T1000 (cell line): ENCODE results near the gene GABBR2.

ENCODE experiments used
- DNase-seq: peaks from one replicate; lab custom pipeline; 2025; ENCODE audit warnings: mixed read lengths; lab: John Stamatoyannopoulos, UW

GABBR2 gene

DNA sequence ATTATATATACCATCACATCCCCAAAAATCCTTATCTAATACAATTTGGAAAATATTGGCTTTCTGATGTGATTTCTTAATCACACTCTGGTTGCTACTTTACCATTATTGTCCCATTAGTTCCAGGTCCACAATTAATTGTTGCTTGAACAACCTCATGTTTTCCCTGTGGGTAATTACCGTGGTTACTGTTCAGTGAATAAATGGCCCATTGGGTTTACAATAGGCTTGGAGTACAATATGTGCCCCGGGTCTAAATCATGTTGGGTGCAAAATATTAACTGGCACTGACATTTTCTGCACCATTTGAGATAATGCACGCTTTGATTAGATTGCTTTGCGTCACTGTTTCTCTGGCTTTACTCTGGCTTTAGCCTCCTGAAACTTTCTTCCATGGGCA lies 163.7 kb downstream of the GABBR2 start:
- no peak for DNase-seq

- DNase-seq: no peak
Measured at GRCh38 chr9:98541684-98542230, 167.0 kb downstream of the GABBR2 start.

DNA sequence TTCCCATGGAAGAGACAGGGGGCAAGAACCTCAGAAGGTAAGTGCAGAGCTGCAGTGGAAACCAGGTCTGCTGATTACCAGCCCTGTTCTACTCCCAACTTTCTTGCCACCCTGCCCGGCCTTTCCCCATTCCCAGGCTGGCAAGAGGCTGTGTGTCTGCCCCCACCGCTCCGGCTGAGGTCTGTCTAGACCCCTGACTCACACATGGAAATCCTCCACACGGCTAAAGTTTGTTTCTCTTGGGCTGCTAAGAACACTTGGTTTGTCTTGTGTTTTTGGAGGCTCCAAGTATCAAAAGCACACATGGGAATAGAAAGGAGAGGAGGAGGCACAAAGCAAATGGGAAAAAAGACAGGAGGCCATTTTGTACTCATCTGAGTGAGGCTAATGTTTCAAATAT lies 168.3 kb downstream of the GABBR2 start:
- no peak for DNase-seq

DNA sequence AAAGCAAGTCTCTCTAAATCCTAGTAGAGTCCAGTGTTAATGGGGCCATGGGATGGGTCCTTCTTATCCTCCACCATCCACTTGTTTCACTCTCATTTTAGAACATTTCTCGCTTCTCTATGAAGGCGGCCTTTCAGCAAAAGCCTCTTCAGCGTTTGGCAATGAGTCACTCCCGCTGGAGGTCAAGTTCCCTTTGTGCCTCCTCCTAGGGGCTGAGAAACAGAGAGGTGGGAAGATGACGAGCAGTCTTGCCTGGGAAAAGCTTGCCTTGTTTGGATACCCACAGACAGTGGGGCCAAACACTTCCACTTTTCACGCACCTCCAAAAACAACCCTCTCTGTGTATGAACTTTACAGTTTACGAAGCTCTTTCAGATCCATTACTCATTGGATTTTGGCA lies 168.8 kb downstream of the GABBR2 start:
- no peak for DNase-seq

DNA sequence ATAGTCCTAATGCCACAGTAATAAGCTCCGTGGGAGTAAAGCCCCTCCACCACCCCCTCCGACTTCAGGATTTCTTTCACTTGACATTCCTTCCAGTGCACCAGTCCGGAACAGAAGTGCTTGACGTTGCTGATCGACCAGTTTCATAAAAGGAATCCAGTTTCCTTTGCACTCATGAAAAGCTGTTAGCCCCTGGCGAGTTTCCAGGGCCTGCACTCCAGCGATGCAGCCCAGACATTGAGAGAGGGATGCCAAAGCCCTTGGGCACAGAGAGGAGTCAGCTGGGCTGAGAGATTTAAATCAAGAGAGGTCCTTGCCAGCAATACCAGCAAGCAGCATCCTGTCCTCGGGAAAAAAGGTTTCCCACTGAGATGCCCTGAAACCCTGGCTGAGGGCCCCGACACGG lies 170.1 kb downstream of the GABBR2 start:
- DNase-seq: no peak

- DNase-seq: no peak
Measured at GRCh38 chr9:98538203-98538602, 170.5 kb downstream of the GABBR2 start.

DNA sequence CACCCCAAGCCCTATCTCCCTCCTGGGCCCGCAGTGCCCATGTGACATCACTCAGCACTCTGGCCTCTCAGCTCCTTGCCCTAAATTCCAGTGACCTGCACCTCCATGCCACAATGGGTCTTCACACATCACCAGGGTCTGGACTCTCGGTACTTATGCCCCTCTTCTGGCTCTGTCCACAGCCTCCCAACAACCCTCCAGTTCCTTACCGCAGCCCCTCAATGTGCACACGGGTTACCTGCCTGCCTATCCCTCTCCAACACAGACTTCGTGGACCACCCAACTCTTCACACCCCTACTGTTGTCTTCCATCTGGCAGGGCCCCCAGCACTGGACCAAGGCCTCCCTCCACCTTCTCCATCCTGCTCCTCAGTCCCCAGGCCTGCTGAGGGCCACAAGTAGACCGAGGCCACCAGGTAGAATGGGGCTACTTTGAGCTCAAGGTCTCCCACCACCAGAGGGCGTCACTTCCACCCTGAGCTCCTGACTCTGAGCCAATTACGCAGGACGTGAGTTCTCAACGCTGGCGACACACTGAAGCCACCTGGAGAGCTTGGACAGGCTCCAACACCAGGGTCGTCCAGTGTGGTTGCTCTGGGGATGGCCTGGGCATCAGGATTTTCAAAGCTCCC lies 172.1 kb downstream of the GABBR2 start:
- DNase-seq: no peak

GRCh38 chr9:98533866-98534265 lies 174.9 kb downstream of the GABBR2 start:
- no peak for DNase-seq

DNA sequence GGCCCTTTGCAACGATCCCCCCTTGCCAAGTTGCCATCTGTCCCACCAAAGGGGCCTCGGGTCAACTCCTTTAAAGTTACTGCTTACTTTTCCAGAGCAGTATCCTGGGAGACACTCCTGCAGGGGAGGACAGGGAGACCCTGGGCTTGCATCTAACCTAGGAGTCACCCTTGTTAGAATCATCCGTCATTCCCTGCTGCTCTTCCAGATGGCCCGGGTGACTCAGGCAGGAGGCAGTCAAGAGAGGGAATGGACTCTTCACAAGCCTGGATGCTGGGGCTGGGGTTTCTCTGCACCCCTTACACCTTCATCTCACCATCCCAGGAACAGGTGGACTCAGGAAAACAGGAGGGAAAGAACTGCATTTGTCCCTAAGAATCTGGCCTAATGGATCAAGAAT lies 175.6 kb downstream of the GABBR2 start:
- DNase-seq: no peak

GRCh38 chr9:98532574-98532973 lies 176.2 kb downstream of the GABBR2 start:
- no peak for DNase-seq

GRCh38 chr9:98532147-98532546 lies 176.6 kb downstream of the GABBR2 start:
- no peak for DNase-seq

DNA sequence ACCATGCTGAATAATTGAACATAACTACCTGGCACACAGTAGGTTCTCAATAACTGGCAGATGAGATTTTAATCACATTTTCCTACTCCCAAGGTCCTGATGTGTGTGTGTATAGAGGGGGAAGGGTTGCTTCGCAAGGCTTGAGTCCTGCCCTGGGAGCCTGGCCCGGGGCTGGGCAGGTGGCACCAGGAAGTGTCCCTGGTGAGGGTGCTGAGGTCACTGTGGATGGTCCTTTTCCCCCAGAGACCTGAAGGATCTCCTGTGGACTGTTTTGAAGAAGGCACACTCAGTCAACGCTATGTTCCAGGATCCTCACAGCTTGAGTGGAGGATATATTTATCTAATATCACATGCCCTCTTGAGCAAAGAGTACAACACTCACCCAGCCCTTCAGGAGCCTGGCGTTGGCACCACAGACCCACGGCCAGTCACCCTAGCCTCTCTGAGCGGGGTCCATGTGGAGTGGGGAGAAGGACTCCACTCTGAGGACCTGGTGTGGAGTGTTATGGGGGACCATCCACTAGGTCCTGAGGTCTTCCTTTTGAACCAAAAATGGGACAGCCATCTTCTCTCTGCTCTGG lies 177.8 kb downstream of the GABBR2 start:
- DNase-seq: no peak

DNA sequence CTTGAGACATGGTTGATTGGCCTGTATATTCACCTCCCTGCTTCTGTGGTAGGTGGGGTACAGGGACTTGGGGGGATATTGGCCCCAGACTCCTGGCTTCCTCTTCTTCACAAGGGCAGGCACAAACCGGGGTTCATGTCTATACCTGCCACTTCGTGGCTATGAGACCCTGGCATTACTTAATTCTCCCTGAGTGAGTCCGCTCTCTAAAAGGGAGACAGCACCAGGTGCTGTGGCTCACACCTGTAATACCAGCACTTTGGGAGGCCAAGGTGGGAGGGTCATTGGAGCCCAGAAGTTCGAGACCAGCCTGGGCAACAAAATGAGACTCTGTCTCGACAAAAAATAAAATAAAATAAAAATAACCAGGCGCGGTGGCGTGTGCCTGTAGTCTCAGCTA lies 178.5 kb downstream of the GABBR2 start:
- no peak for DNase-seq

GRCh38 chr9:98529841-98530240 lies 178.9 kb downstream of the GABBR2 start:
- DNase-seq: no peak

DNA sequence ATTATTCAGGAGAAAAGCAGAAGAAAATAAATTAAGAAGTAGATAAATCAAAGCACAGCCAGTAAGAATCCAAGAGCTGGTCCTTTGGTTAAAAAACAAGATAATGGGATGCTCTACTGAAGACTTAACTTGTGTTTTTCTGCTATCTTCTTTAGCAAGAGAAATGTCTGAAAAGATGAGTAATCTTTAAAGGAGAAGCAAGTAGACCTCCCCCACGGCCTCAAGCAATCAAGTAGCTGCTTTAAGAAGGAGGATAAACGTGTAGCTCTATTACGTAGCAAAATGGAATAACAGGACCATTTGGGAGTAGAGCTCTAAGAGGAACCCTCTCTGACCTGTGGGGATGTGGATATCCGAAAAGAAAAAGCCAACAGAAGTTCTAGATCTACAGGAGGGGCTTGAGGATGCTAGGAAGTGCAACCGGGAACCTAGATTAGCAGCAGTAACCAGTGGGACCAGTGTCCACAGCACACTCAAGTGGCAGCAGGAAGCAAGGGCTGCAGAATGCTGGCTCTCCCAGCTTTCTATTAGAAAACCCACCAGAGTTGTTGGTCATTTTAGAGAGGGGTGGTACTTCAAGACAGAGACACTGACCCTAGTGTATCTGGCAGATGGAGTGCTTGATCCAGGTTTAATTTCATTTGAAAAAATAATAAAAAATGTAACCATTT lies 185.4 kb downstream of the GABBR2 start:
- DNase-seq: no peak

DNA sequence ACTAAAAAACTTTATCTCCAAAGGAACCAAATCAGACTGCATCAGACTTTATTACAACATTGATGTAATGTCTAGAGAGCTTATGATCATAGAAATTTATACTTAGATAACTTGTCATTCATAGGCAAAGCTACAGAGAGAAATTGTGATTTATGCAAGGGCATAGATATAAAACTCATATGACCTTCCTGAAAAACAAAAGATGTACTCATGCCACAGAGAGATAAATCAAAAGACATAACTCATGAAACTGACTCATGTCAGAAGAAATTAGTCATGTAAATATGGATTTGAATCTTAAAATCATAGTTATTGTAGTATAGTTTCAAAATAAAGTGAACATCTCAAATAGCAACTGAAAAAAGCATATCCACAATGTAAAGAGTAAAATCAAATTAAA lies 186.2 kb downstream of the GABBR2 start:
- no peak for DNase-seq

DNA sequence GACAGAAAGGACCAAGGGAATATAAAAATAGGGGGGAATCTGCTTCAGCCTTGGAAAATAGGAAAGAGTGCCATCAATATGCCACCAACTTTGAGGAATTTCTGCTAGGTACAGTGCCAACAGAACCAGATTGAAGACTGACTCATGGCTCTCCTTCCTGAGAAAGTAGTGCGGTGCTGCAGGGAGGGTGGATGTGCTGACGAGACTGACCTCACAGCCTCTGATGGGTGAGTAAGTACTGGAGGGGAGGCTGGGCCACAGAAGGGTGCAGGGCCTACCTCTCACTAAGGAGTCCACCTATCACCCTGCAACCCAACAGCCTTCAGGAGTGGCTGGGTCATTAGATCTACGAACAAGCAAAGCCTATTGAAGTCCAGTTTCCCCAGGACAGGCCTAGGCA lies 187.6 kb downstream of the GABBR2 start:
- DNase-seq: no peak

DNA sequence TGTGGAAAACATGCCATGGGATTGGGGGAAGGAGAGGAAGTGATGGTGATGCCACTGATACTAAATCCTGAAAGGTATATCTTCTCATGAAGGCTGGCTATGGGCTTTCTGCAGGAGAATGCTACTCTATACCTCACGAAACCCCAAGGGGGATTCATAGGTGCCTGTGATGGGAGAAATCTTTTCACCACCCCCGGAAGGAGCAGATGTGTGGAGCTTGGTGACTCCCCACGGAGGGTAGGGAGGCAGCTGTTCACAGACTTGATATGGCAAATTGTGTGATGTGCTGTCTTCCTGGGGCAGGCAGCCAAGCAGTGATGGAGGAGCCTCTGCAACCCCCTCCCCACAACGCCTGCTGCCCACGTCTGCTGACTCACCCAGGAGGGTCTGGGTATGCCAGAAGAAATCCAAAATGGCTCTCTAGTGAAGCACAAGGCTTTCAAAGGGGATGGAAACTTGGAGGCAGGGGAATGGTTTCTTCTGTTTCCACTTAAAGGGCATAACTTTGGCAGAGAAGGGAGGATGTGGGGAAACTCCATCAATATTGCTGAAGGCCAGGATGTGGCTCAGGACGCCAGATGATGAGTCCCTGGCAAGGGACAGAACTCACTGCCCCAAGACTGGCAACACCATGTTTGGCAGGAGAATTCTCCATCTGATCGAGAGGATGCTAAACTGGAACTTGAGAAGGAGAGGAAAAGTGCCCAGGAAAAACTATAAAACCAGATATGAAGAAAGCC lies 188.3 kb downstream of the GABBR2 start:
- no peak for DNase-seq

DNA sequence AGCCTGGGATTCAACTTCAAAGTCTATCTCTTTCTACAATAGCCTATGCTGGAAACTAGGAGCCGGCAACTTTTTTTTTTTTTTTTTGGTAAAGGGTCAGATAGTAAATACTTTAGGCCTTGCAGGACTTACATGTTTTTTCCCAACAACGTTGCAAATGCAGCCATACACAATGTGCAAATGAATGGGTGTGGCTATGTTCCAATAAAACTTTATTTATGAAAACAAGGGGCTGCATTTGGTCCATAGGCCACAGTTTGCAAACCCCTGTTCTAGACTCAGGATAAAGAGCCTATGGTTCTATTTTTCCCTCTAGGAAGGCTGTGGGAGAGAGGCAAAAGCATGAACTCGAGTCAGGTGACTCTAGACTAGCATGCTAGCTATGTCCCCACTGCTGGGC lies 189.1 kb downstream of the GABBR2 start:
- DNase-seq: no peak

DNA sequence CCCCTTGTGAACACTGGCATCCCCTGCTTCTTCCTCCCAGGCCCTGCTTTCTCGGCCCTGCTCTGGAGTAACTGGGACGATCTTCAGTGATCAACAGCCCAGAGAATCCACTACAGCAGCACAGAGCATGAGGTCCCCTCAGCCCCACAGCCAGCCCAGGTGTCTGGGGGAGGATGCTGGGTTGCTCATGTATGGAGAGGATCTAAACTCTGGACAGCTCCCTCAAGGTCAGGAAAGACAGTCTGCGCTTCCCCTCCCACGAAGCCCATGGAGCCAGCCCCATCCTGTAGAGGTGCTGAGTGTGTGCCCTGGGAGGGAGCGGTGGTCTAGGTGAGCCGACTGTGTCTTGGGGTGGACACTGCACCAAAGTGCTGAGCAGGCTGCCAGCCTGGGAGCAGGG lies 190.2 kb downstream of the GABBR2 start:
- no peak for DNase-seq

- DNase-seq: no peak
Measured at GRCh38 chr9:98517761-98518160, 191.0 kb downstream of the GABBR2 start.

- DNase-seq: no peak
Measured at GRCh38 chr9:98516897-98517503, 191.7 kb downstream of the GABBR2 start.
